Measurements from ENCODE around the gene MCCC2.

DNA sequence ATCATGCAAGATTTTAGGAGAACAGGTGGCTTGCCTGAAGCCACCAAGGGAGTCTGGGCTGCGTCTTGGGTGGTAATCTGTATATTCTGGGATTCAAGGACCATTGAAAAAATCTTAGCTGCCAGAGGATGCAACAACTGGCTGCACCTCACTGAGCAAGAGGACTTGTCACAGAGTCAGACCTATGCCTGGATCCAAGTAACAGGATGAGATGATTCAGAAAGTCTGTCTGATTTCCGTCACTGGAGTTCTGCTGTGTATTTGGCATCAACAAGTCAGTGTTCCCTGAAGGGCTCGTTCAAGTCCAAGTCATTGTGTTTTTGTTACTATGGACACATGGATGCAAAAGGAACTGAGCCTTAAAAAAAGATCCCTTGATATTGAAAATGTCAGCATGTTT, 94.2 kb downstream of the MCCC2 start:
- TF ChIP-seq, protein P1, sequence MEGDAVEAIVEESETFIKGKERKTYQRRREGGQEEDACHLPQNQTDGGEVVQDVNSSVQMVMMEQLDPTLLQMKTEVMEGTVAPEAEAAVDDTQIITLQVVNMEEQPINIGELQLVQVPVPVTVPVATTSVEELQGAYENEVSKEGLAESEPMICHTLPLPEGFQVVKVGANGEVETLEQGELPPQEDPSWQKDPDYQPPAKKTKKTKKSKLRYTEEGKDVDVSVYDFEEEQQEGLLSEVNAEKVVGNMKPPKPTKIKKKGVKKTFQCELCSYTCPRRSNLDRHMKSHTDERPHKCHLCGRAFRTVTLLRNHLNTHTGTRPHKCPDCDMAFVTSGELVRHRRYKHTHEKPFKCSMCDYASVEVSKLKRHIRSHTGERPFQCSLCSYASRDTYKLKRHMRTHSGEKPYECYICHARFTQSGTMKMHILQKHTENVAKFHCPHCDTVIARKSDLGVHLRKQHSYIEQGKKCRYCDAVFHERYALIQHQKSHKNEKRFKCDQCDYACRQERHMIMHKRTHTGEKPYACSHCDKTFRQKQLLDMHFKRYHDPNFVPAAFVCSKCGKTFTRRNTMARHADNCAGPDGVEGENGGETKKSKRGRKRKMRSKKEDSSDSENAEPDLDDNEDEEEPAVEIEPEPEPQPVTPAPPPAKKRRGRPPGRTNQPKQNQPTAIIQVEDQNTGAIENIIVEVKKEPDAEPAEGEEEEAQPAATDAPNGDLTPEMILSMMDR (optimal IDR thresholded peaks at IDR 0.05 in 1 of 3, IDR thresholded peaks at IDR 0.05 in 1 of 3, conservative IDR thresholded peaks at IDR 0.05 in 1 of 3; ENCODE audit: extremely low read depth in 1 of 3, insufficient read depth in 2 of 3, low read length in 3 of 3): no peak
- no peak for TF ChIP-seq EZH2 (IDR thresholded peaks at IDR 0.05; ENCODE audit: low read length)
